AG09309 (cell line): Measurements from ENCODE around the gene TYROBP.
"Not testable (repeated sequence)": the region's sequence is repeated elsewhere in the genome, so short reads cannot be mapped to it uniquely, and the experiment has no call there.

Experiments used
- DNase-seq: peaks from one replicate; pipeline ENCODE4 v3.0.0-alpha.2; 2010; ENCODE audit warnings: low read depth
- H3K4me3 ChIP-seq: 2 replicates; pipeline ENCODE4 v1.5.1; 2011; ENCODE audit warnings: mild to moderate bottlenecking, low read depth, low read length, moderate library complexity; ENCODE audit not compliant: control insufficient read depth
- TF ChIP-seq, protein P1 (sequence below): IDR thresholded peaks from 2 replicates; pipeline ENCODE4 v1.5.1; 2011; ENCODE audit warnings: mild to moderate bottlenecking, low read depth, low read length, inconsistent platforms; ENCODE audit not compliant: insufficient read depth, control insufficient read depth; ENCODE audit errors: missing control alignments

Gene TYROBP

DNA sequence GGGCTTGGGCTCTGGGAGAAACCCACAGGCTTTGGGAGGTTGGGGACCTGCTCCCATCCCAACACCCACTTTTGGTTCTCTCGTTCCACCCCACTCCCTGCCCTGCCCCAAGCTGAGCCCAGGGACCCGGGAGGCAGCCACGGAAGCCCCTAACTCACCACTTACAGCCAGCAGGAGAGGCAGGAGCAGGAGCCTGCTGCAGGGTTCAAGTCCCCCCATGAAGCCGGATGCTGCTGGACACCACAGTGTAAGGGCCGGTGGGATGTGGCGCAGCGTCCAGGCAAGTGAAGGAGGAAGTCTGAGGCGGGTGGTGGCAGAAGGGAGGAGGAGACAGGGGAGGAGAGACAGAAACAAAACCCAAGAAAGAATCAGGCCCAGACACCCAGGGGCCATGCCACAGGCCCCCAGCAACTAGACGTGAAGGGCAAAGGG lies at the start of gene TYROBP:
Gene TYROBP (minus strand): TSS at position 286 of the 432 bp plus-strand sequence. CDS start 67 bp downstream, at position 219.
- DNase-seq = no peak
- no peak within 1 kb of the TSS for H3K4me3 ChIP-seq
- TF ChIP-seq, protein P1, sequence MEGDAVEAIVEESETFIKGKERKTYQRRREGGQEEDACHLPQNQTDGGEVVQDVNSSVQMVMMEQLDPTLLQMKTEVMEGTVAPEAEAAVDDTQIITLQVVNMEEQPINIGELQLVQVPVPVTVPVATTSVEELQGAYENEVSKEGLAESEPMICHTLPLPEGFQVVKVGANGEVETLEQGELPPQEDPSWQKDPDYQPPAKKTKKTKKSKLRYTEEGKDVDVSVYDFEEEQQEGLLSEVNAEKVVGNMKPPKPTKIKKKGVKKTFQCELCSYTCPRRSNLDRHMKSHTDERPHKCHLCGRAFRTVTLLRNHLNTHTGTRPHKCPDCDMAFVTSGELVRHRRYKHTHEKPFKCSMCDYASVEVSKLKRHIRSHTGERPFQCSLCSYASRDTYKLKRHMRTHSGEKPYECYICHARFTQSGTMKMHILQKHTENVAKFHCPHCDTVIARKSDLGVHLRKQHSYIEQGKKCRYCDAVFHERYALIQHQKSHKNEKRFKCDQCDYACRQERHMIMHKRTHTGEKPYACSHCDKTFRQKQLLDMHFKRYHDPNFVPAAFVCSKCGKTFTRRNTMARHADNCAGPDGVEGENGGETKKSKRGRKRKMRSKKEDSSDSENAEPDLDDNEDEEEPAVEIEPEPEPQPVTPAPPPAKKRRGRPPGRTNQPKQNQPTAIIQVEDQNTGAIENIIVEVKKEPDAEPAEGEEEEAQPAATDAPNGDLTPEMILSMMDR = no peak

DNA sequence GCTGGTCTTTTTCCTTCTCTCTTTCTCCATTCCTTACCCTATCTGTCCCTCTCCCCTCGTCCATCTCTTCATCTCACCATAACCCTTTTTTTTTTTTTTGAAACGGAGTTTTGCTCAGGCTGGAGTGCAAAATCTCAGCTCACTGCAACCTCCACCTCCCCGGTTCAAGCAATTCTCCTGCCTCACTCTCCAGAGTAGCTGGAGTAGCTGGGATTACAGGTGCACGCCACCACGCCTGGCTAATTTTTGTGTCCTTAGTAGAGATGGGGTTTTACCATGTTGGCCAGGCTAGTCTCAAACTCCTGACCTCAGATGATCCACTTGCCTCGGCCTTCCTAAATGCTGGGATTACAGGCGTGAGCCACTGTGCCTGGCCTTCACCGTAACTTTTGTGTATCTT lies 49.3 kb upstream of the TYROBP start:
- H3K4me3 ChIP-seq, DNase-seq: not testable (repeated sequence)

- TF ChIP-seq, protein P1 = no peak
- DNase-seq = no peak
Observed at GRCh38 chr19:35955881-35956634, 48.0 kb upstream of the TYROBP start.

DNA sequence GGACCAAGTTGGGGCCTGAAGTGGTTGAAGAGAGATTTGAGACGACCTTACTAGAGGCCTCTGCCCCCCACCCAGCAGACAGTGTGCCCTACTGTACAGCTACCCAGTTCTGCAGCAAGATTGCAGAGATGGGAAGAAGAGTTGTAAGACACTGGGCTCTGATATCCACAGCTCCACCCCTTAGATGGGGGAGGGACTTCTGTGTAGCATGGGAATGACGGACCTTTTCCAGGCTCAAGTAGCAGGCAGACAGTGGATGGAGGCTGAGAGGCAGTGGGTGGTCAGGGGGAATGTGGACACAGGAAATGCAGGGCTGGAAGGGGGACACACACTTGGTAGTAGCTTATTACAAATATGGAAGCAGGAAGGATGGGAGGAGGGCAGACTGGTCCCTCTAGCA lies 41.0 kb upstream of the TYROBP start:
- TF ChIP-seq, protein P1 = no peak
- no peak overlapping the region for H3K4me3 ChIP-seq
- no peak for DNase-seq

More at GRCh38 chr19:35955881-35956634, 48.0 kb upstream of the TYROBP start:
- no peak overlapping the region for H3K4me3 ChIP-seq

- no peak overlapping the region for H3K4me3 ChIP-seq
- DNase-seq = no peak
- TF ChIP-seq, protein P1 = no peak
Observed at GRCh38 chr19:35946203-35946602, 38.1 kb upstream of the TYROBP start.

- H3K4me3 ChIP-seq = no peak overlapping the region
- TF ChIP-seq, protein P1 = no peak
- DNase-seq = no peak
Observed at GRCh38 chr19:35945121-35945790, 37.2 kb upstream of the TYROBP start.

- TF ChIP-seq, protein P1 = no peak
- no peak overlapping the region for H3K4me3 ChIP-seq
- no peak for DNase-seq
Observed at GRCh38 chr19:35944556-35944955, 36.5 kb upstream of the TYROBP start.
